HepG2 (cell line): ENCODE measurements around the gene ZCCHC24. TPM values are rescaled to one million over a fixed set of nuclear protein-coding genes. Genes with fewer than 3 reads are reported as not detected.

Source experiments
- ATAC-seq: fragments of 200-7000 bp; cut with Tn5 transposase; 3 replicates; pipeline ENCODE4 v1.9.1; 2020; ENCODE audit warnings: mild to moderate bottlenecking, moderate library complexity
- BruUV-seq: library from RNA; stranded (reverse); fragments of 400-500 nt; replicated peaks from 2 replicates; lab custom pipeline; 2021; lab: Mats Ljungman, UMichigan
- CTCF ChIA-PET: fragments of 300-600 bp; formaldehyde crosslinking; extraction: SDS; loops from one replicate; lab custom pipeline; 2021; ENCODE audit warnings: low total read pairs, inconsistent platforms, low intra/inter-chr PET ratio; lab: Yijun Ruan, JAX
- POLR2A ChIA-PET: fragments of 350-600 bp; sonication (Branson Sonifier 250); formaldehyde crosslinking; loops from one replicate; lab custom pipeline; 2020; ENCODE audit warnings: antibody characterized with exemption, inconsistent platforms; lab: Yijun Ruan, JAX
- DNase-seq: peaks from one replicate; pipeline ENCODE4 v3.0.0-alpha.2; 2015; ENCODE audit warnings: low spot score
- FAIRE-seq: peaks from 3 replicates; lab custom pipeline; 2011; peaks lifted over from hg19 to GRCh38; lab: Jason Lieb, UNC
- H2AFZ ChIP-seq: one replicate; pipeline ENCODE4 v1.6.1; 2011; ENCODE audit warnings: low read length, inconsistent platforms
- H3K27ac ChIP-seq: fragments of 300-600 bp; 3 replicates; pipeline ENCODE4 v1.8.0; 2011; ENCODE audit warnings: mixed run types, mild to moderate bottlenecking, mixed read lengths, low read length, inconsistent platforms; ENCODE audit not compliant: insufficient read depth; ENCODE audit errors: extremely low read length
- H3K27me3 ChIP-seq, 2 experiments: fragments of 200-600 bp in 1 of 2; 2 replicates in 1 of 2; 3 replicates in 1 of 2; pipeline versions ENCODE4 v1.6.0 to v1.8.0; 2011; ENCODE audit warnings: low read length in 2 of 2, mild to moderate bottlenecking in 2 of 2, moderate library complexity in 2 of 2, inconsistent platforms in 1 of 2; ENCODE audit not compliant: insufficient read depth in 2 of 2, control insufficient read depth in 1 of 2
- H3K36me3 ChIP-seq, 2 experiments: fragments of 200-600 bp in 1 of 2; replicated peaks in 1 of 2; 2 replicates in 1 of 2; 3 replicates in 1 of 2; pipeline versions ENCODE4 v1.5.1 to v1.8.0; 2011; ENCODE audit warnings: low read length in 2 of 2, inconsistent platforms in 1 of 2; ENCODE audit not compliant: insufficient read depth in 2 of 2, control insufficient read depth in 1 of 2
- H3K4me1 ChIP-seq: 2 replicates; pipeline ENCODE4 v1.5.1; 2012; ENCODE audit warnings: low read length, inconsistent platforms; ENCODE audit not compliant: insufficient read depth
- H3K4me2 ChIP-seq: 2 replicates; pipeline ENCODE4 v1.6.0; 2011; ENCODE audit warnings: low read depth, low read length, inconsistent platforms
- H3K4me3 ChIP-seq, 3 experiments: fragments of 200-600 bp in 1 of 3; sonication (generic), shearing (Covaris generic) in 1 of 3; replicated peaks in 1 of 3; 2 replicates each; pipeline ENCODE4 v1.5.1; 2011 to 2016; ENCODE audit warnings: low read length in 3 of 3, inconsistent platforms in 2 of 3, low read depth in 2 of 3, mild to moderate bottlenecking in 2 of 3, control low read depth in 1 of 3, mixed read lengths in 1 of 3; ENCODE audit not compliant: insufficient read depth in 1 of 3
- H3K79me2 ChIP-seq: one replicate; pipeline ENCODE4 v1.6.1; 2011; ENCODE audit warnings: low read length, inconsistent platforms; ENCODE audit not compliant: insufficient read depth
- H3K9ac ChIP-seq: 2 replicates; pipeline ENCODE4 v1.6.0; 2011; ENCODE audit warnings: mild to moderate bottlenecking, low read depth, low read length, inconsistent platforms; ENCODE audit not compliant: insufficient read depth
- H3K9me3 ChIP-seq: 2 replicates; pipeline ENCODE4 v1.5.1; 2012; ENCODE audit warnings: mild to moderate bottlenecking, low read length
- H4K20me1 ChIP-seq: 2 replicates; pipeline ENCODE4 v1.6.0; 2011; ENCODE audit warnings: inconsistent platforms, mild to moderate bottlenecking, low read length, moderate library complexity; ENCODE audit not compliant: insufficient read depth
- ELK4 ChIP-seq: sonication (generic); formaldehyde crosslinking; IDR thresholded peaks from 2 replicates; pipeline ENCODE4 v1.9.0; 2021; ENCODE audit warnings: missing genetic modification reagents, borderline replicate concordance
- HIC2 ChIP-seq: sonication (generic); formaldehyde crosslinking; IDR thresholded peaks from 2 replicates; pipeline ENCODE4 v1.9.0; 2022; ENCODE audit warnings: low read depth, missing genetic modification reagents
- IKZF5 ChIP-seq: IDR thresholded peaks from 2 replicates; pipeline ENCODE4 v1.6.1; 2018; ENCODE audit warnings: missing genetic modification reagents, mild to moderate bottlenecking, missing compliant biosample characterization
- KLF16 ChIP-seq, 2 experiments: sonication (generic) in 1 of 2; formaldehyde crosslinking in 1 of 2; IDR thresholded peaks; 2 replicates each; pipeline versions ENCODE4 v1.6.1 to v1.8.0; 2016 to 2023; ENCODE audit warnings: missing genetic modification reagents in 2 of 2, missing compliant biosample characterization in 1 of 2
- MXI1 ChIP-seq: IDR thresholded peaks from 3 replicates; pipeline ENCODE4 v1.6.1; 2012; ENCODE audit warnings: low read depth, low read length, inconsistent platforms, borderline replicate concordance
- SMARCE1 ChIP-seq: fragments of 450-650 bp; IDR thresholded peaks from 2 replicates; pipeline ENCODE4 v1.6.1; 2017; ENCODE audit warnings: borderline replicate concordance
- ZKSCAN1 ChIP-seq: fragments of 150-350 bp; IDR thresholded peaks from 2 replicates; pipeline ENCODE4 v1.6.1; 2014; ENCODE audit warnings: low read length
- ZNF263 ChIP-seq: sonication (generic); formaldehyde crosslinking; IDR thresholded peaks from 2 replicates; pipeline ENCODE4 v1.4.0; 2020; ENCODE audit warnings: missing genetic modification reagents
- ZNF3 ChIP-seq: IDR thresholded peaks from 2 replicates; pipeline ENCODE4 v1.7.0; 2017; ENCODE audit warnings: inconsistent platforms
- WGBS: methylation state at CpG from one replicate; pipeline ENCODE4 v1.1.6; 2017; ENCODE audit warnings: low lambda C conversion rate; 5-methylcytosine and 5-hydroxymethylcytosine counted together
- in situ Hi-C: cut with HindIII; loops from 2 replicates; pipeline ENCODE4 v1.10.0; 2017; ENCODE audit warnings: low pct_unique_long_range_greater_than_20kb; ENCODE audit not compliant: extremely low pct_ligation_motif_present
- intact Hi-C: fragments of 100-400 bp; cut with micrococcal nuclease; formaldehyde crosslinking; loops from one replicate; pipeline ENCODE4 v1.10.0; 2022; ENCODE audit not compliant: unreplicated experiment
- polyA plus RNA-seq, 8 experiments: library from polyadenylated mRNA; depleted of rRNA in 3 of 8; stranded (reverse) in 7 of 8; unstranded in 1 of 8; fragments of >200 nt; fragmentation: Illumina TruSeq in 4 of 8; extraction: Trizol in 4 of 8; gene quantifications; 2 replicates each; pipeline versions ENCODE4 v1.2.1 to v1.2.3, GENCODE V29; 2011 to 2016; ENCODE audit warnings: low read depth in 4 of 8, missing spikeins in 1 of 8, mixed read lengths in 1 of 8; ENCODE audit not compliant: insufficient read depth in 1 of 8
- total RNA-seq, 5 experiments: library from RNA; depleted of rRNA; stranded (reverse); fragments of >200 nt; fragmentation: Illumina TruSeq; extraction: Trizol; gene quantifications; 2 replicates each; pipeline ENCODE4 v1.2.3, GENCODE V29; 2016; ENCODE audit warnings: low read depth in 1 of 5
- TF ChIP-seq, protein P1 (sequence below): IDR thresholded peaks from 2 replicates; pipeline ENCODE4 v1.6.1; 2016; ENCODE audit warnings: missing compliant biosample characterization, missing genetic modification reagents, borderline replicate concordance
- TF ChIP-seq, protein P2 (sequence below): sonication (generic); formaldehyde crosslinking; IDR thresholded peaks from 2 replicates; pipeline ENCODE4 v1.4.0; 2020; ENCODE audit warnings: mild to moderate bottlenecking, missing genetic modification reagents
- TF ChIP-seq, protein P3 (sequence below): sonication (generic); formaldehyde crosslinking; IDR thresholded peaks from 2 replicates; pipeline ENCODE4 v1.5.0; 2020; ENCODE audit warnings: missing genetic modification reagents
- TF ChIP-seq, protein P4 (sequence below): sonication (generic); formaldehyde crosslinking; IDR thresholded peaks from 2 replicates; pipeline ENCODE4 v1.5.1; 2020; ENCODE audit warnings: mild to moderate bottlenecking, missing genetic modification reagents, moderate library complexity

Gene ZCCHC24
- total and polyA plus RNA-seq, 2 of the 13 experiments (the other 11 are each of a cell fraction or from before 2014, with no cell fraction given): 3.1 to 7.9 TPM

- no peak for DNase-seq
- TF ChIP-seq ELK4 (CRISPR knock-in tag) (no peak), HIC2 (CRISPR knock-in tag) (no peak), ZNF3 (CRISPR knock-in tag) (no peak), ZNF263 (CRISPR knock-in tag) (no peak), KLF16 (CRISPR knock-in tag; IDR thresholded peaks at IDR 0.05) (no peak), MXI1 (no peak), ZKSCAN1 (no peak), IKZF5 (CRISPR knock-in tag) (no peak), SMARCE1 (no peak)
- TF ChIP-seq, protein P1, sequence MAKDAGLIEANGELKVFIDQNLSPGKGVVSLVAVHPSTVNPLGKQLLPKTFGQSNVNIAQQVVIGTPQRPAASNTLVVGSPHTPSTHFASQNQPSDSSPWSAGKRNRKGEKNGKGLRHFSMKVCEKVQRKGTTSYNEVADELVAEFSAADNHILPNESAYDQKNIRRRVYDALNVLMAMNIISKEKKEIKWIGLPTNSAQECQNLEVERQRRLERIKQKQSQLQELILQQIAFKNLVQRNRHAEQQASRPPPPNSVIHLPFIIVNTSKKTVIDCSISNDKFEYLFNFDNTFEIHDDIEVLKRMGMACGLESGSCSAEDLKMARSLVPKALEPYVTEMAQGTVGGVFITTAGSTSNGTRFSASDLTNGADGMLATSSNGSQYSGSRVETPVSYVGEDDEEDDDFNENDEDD (CRISPR knock-in tag): no peak
- TF ChIP-seq, protein P2, sequence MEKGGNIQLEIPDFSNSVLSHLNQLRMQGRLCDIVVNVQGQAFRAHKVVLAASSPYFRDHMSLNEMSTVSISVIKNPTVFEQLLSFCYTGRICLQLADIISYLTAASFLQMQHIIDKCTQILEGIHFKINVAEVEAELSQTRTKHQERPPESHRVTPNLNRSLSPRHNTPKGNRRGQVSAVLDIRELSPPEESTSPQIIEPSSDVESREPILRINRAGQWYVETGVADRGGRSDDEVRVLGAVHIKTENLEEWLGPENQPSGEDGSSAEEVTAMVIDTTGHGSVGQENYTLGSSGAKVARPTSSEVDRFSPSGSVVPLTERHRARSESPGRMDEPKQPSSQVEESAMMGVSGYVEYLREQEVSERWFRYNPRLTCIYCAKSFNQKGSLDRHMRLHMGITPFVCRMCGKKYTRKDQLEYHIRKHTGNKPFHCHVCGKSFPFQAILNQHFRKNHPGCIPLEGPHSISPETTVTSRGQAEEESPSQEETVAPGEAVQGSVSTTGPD: no peak
- TF ChIP-seq, protein P3, sequence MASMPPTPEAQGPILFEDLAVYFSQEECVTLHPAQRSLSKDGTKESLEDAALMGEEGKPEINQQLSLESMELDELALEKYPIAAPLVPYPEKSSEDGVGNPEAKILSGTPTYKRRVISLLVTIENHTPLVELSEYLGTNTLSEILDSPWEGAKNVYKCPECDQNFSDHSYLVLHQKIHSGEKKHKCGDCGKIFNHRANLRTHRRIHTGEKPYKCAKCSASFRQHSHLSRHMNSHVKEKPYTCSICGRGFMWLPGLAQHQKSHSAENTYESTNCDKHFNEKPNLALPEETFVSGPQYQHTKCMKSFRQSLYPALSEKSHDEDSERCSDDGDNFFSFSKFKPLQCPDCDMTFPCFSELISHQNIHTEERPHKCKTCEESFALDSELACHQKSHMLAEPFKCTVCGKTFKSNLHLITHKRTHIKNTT (CRISPR knock-in tag): no peak
- TF ChIP-seq, protein P4, sequence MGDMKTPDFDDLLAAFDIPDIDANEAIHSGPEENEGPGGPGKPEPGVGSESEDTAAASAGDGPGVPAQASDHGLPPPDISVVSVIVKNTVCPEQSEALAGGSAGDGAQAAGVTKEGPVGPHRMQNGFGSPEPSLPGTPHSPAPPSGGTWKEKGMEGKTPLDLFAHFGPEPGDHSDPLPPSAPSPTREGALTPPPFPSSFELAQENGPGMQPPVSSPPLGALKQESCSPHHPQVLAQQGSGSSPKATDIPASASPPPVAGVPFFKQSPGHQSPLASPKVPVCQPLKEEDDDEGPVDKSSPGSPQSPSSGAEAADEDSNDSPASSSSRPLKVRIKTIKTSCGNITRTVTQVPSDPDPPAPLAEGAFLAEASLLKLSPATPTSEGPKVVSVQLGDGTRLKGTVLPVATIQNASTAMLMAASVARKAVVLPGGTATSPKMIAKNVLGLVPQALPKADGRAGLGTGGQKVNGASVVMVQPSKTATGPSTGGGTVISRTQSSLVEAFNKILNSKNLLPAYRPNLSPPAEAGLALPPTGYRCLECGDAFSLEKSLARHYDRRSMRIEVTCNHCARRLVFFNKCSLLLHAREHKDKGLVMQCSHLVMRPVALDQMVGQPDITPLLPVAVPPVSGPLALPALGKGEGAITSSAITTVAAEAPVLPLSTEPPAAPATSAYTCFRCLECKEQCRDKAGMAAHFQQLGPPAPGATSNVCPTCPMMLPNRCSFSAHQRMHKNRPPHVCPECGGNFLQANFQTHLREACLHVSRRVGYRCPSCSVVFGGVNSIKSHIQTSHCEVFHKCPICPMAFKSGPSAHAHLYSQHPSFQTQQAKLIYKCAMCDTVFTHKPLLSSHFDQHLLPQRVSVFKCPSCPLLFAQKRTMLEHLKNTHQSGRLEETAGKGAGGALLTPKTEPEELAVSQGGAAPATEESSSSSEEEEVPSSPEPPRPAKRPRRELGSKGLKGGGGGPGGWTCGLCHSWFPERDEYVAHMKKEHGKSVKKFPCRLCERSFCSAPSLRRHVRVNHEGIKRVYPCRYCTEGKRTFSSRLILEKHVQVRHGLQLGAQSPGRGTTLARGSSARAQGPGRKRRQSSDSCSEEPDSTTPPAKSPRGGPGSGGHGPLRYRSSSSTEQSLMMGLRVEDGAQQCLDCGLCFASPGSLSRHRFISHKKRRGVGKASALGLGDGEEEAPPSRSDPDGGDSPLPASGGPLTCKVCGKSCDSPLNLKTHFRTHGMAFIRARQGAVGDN (CRISPR knock-in tag): no peak
Observed at GRCh38 chr10:79392020-79392398, 53.4 kb downstream of the ZCCHC24 start.

More at GRCh38 chr10:79392020-79392398, 53.4 kb downstream of the ZCCHC24 start:
- intact Hi-C loops: no loop called here
- no TSS peak for BruUV-seq
- H2AFZ ChIP-seq: no peak overlapping the region
- no peak overlapping the region for H3K9ac ChIP-seq
- H3K27me3 ChIP-seq: no peaks in the 10 kb centered on the region
- FAIRE-seq: no peak
- H3K9me3 ChIP-seq: no peaks in the 10 kb centered on the region
- peaks cover 14% of the 10 kb centered on the region for H3K4me1 ChIP-seq
- H3K4me3 ChIP-seq: no peak overlapping the region
- WGBS: 82% methylated on average over 13 of the region's 14 CpGs
- no peak overlapping the region for H3K27ac ChIP-seq
- H3K4me2 ChIP-seq: no peak overlapping the region
- POLR2A ChIA-PET: no interaction called here
- ATAC-seq: no peak
- CTCF ChIA-PET: no interaction called here
- H3K79me2 ChIP-seq: no peaks in the 10 kb centered on the region
- no peaks in the 10 kb centered on the region; a peak in 1 of 5 replicates for H3K36me3 ChIP-seq
- in situ Hi-C loops: no loop called here
- no peaks in the 10 kb centered on the region for H4K20me1 ChIP-seq
